Endothelial cell of umbilical vein (primary cell): ENCODE data around the gene ELL2. TPM values are rescaled to one million over a fixed set of nuclear protein-coding genes. Genes with fewer than 3 reads are reported as not detected.

Source experiments
- BruUV-seq: library from RNA; stranded (reverse); fragments of 400-500 nt; replicated peaks from 2 replicates; lab custom pipeline; 2021; lab: Mats Ljungman, UMichigan
- CTCF ChIA-PET: fragments of 300-600, 350-600 bp; sonication (Branson Sonifier 250); formaldehyde crosslinking; loops from one replicate; lab custom pipeline; 2021; ENCODE audit warnings: antibody characterized with exemption, inconsistent platforms; lab: Charles Lee
- POLR2A ChIA-PET: fragments of 300-600, 350-600 bp; sonication (Branson Sonifier 250); formaldehyde crosslinking; loops from one replicate; lab custom pipeline; 2021; ENCODE audit warnings: antibody characterized with exemption, inconsistent platforms; lab: Charles Lee
- DNase-seq: peaks from one replicate; pipeline ENCODE4 v3.0.0-alpha.2; 2011; ENCODE audit warnings: low read depth, low spot score
- FAIRE-seq: peaks from 2 replicates; lab custom pipeline; 2011; peaks lifted over from hg19 to GRCh38; lab: Jason Lieb, UNC
- H2AFZ ChIP-seq: 2 replicates; pipeline ENCODE4 v1.6.0; 2012; ENCODE audit warnings: low read depth, low read length, control low read depth, inconsistent platforms
- H3K27ac ChIP-seq: 2 replicates; pipeline ENCODE4 v1.5.1; 2011; ENCODE audit warnings: low read depth, mild to moderate bottlenecking, control low read depth, low read length, moderate library complexity; ENCODE audit not compliant: insufficient read depth
- H3K27me3 ChIP-seq, 2 experiments: 2 replicates each; pipeline versions ENCODE4 v1.6.0 to v1.6.1; 2011; ENCODE audit warnings: low read length in 2 of 2, mixed read lengths in 1 of 2; ENCODE audit not compliant: control insufficient read depth in 2 of 2, insufficient read depth in 2 of 2
- H3K36me3 ChIP-seq, 2 experiments: 2 replicates in 1 of 2; 3 replicates in 1 of 2; pipeline ENCODE4 v1.5.1; 2011; ENCODE audit warnings: low read length in 2 of 2, mild to moderate bottlenecking in 1 of 2, moderate library complexity in 1 of 2; ENCODE audit not compliant: control insufficient read depth in 2 of 2, insufficient read depth in 2 of 2; ENCODE audit errors: extremely low read depth in 1 of 2
- H3K4me1 ChIP-seq: 3 replicates; pipeline ENCODE4 v1.5.1; 2011; ENCODE audit warnings: mild to moderate bottlenecking, low read length; ENCODE audit not compliant: control insufficient read depth, insufficient read depth; ENCODE audit errors: extremely low read depth
- H3K4me2 ChIP-seq: 2 replicates; pipeline ENCODE4 v1.6.1; 2011; ENCODE audit warnings: low read length, control low read depth, mixed read lengths; ENCODE audit not compliant: insufficient read depth
- H3K4me3 ChIP-seq, 3 experiments: fragments of 200-600 bp in 1 of 3; sonication (generic), shearing (Covaris generic) in 1 of 3; replicated peaks in 1 of 3; 2 replicates each; pipeline ENCODE4 v1.5.1; 2011 to 2016; ENCODE audit warnings: control low read depth in 3 of 3, low read length in 3 of 3, mild to moderate bottlenecking in 2 of 3, inconsistent platforms in 1 of 3, low read depth in 1 of 3, moderate library complexity in 1 of 3; ENCODE audit not compliant: insufficient read depth in 1 of 3
- H3K79me2 ChIP-seq: 2 replicates; pipeline ENCODE4 v1.6.0; 2012; ENCODE audit warnings: low read length, inconsistent platforms; ENCODE audit not compliant: control insufficient read depth, insufficient read depth
- H3K9ac ChIP-seq: replicated peaks from 2 replicates; pipeline ENCODE3; 2011; ENCODE audit warnings: low read length, control low read depth; ENCODE audit not compliant: insufficient read depth; ENCODE audit errors: extremely low read depth
- H3K9me1 ChIP-seq: replicated peaks from 3 replicates; pipeline ENCODE4 v1.6.0; 2011; ENCODE audit warnings: mild to moderate bottlenecking, low read length; ENCODE audit not compliant: control insufficient read depth, insufficient read depth; ENCODE audit errors: extremely low read depth
- H3K9me3 ChIP-seq: replicated peaks from 2 replicates; pipeline ENCODE4 v1.5.1; 2012; ENCODE audit warnings: low read length, inconsistent platforms; ENCODE audit not compliant: control insufficient read depth, insufficient read depth
- H4K20me1 ChIP-seq: replicated peaks from 2 replicates; pipeline ENCODE3; 2011; ENCODE audit warnings: mild to moderate bottlenecking, low read length; ENCODE audit not compliant: control insufficient read depth, insufficient read depth; ENCODE audit errors: extremely low read depth
- CTCF ChIP-seq, 2 donors: IDR thresholded peaks; 1 replicate in 1 of 2; 2 replicates in 1 of 2; pipeline ENCODE4 v1.5.1; 2011; ENCODE audit warnings: low read length in 2 of 2, mild to moderate bottlenecking in 2 of 2, moderate library complexity in 2 of 2, control low read depth in 1 of 2, inconsistent platforms in 1 of 2, low read depth in 1 of 2; ENCODE audit not compliant: insufficient read depth in 1 of 2; ENCODE audit errors: extremely low read depth in 1 of 2
- EZH2 ChIP-seq: IDR thresholded peaks from 2 replicates; pipeline ENCODE4 v1.6.1; 2012; ENCODE audit warnings: borderline replicate concordance, low read depth, mild to moderate bottlenecking, moderate library complexity, low read length, inconsistent platforms; ENCODE audit not compliant: severe bottlenecking
- FOS ChIP-seq: IDR thresholded peaks from 2 replicates; pipeline ENCODE4 v1.6.1; 2011; ENCODE audit warnings: mild to moderate bottlenecking, low read length, moderate library complexity, borderline replicate concordance; ENCODE audit not compliant: insufficient read depth
- GATA2 ChIP-seq: IDR thresholded peaks from 2 replicates; pipeline ENCODE4 v1.7.0; 2011; ENCODE audit warnings: low read depth, mild to moderate bottlenecking, moderate library complexity, mixed read lengths, low read length; ENCODE audit not compliant: insufficient read length, insufficient read depth
- JUN ChIP-seq: IDR thresholded peaks from 2 replicates; pipeline ENCODE4 v1.6.1; 2011; ENCODE audit warnings: borderline replicate concordance, low read depth; ENCODE audit not compliant: insufficient read length, insufficient read depth
- MAX ChIP-seq: IDR thresholded peaks from 2 replicates; pipeline ENCODE4 v1.6.1; 2011; ENCODE audit not compliant: insufficient read depth, insufficient read length
- MYC ChIP-seq: IDR thresholded peaks from one replicate; pipeline ENCODE4 v1.6.1; 2011; ENCODE audit warnings: mild to moderate bottlenecking, low read depth, low read length
- POLR2A ChIP-seq: IDR thresholded peaks from 2 replicates; pipeline ENCODE4 v1.6.1; 2012; ENCODE audit warnings: low read depth, mild to moderate bottlenecking, control low read depth, low read length
- POLR2AphosphoS5 ChIP-seq: IDR thresholded peaks from 2 replicates; pipeline ENCODE4 v1.6.1; 2012; ENCODE audit warnings: low read depth, mild to moderate bottlenecking, control low read depth, low read length, moderate library complexity; ENCODE audit not compliant: insufficient read depth
- dilution Hi-C: fragments of 300-500 bp; cut with MboI; formaldehyde crosslinking; loops from one replicate; pipeline ENCODE4 v1.15.0; 2019; ENCODE audit warnings: low sequenced_read_pairs; ENCODE audit not compliant: extremely low pct_ligation_motif_present
- intact Hi-C: fragments of 100-400 bp; cut with micrococcal nuclease; formaldehyde crosslinking; loops from one replicate; pipeline ENCODE4 v1.10.0; 2022
- polyA plus RNA-seq, 4 experiments: library from polyadenylated mRNA; depleted of rRNA in 3 of 4; stranded (reverse) in 3 of 4; unstranded in 1 of 4; fragments of >200 nt; gene quantifications; 2 replicates each; pipeline versions ENCODE4 v1.2.1 to v1.2.3, GENCODE V29; 2011 to 2012; ENCODE audit warnings: missing spikeins in 1 of 4
- total RNA-seq: library from RNA; stranded (reverse); gene quantifications from 2 replicates; pipeline ENCODE4 v1.2.3, GENCODE V29; 2021

ELL2 gene
- total and polyA plus RNA-seq, 2 donors (not counting 3 experiments of a cell fraction or from before 2014, with no cell fraction given) = 6.8 to 26.0 TPM

- POLR2A ChIA-PET = interaction anchor here (0.6 kb wide), 1 partner anchor 234 kb away, joined by 4 read pairs; no protein-coding TSS in a partner anchor
- Histone ChIP-seq H3K27ac (no peak overlapping the region), H4K20me1 (no peaks in the 10 kb centered on the region), H3K4me2 (no peak overlapping the region), H3K4me3 (no peak overlapping the region), H3K36me3 (no peaks in the 10 kb centered on the region), H2AFZ (no peak overlapping the region), H3K27me3 (no peaks in the 10 kb centered on the region), H3K4me1 (peaks cover 7% of the 10 kb centered on the region), H3K9ac (no peak overlapping the region), H3K79me2 (no peaks in the 10 kb centered on the region), H3K9me3 (no peaks in the 10 kb centered on the region), H3K9me1 (no peaks in the 10 kb centered on the region)
- FAIRE-seq (no peak), DNase-seq (no peak)
- CTCF ChIA-PET = no interaction called here
- no TSS peak for BruUV-seq
- dilution Hi-C loops (loop anchor here (25.0 kb wide), 1 partner anchor 367 kb away; no protein-coding TSS in a partner anchor), intact Hi-C loops (no loop called here)
- no peak for TF ChIP-seq FOS
- no peak for TF ChIP-seq EZH2
- no peak for TF ChIP-seq JUN
- TF ChIP-seq CTCF (IDR thresholded peaks at IDR 0.05; ENCODE audit: extremely low read depth in 1 of 2, insufficient read depth in 1 of 2, low read depth in 1 of 2, low read length in 2 of 2) = no peak
- no peak for TF ChIP-seq MYC
- TF ChIP-seq POLR2AphosphoS5 = no peak
- TF ChIP-seq POLR2A = no peak
- no peak for TF ChIP-seq GATA2
- no peak for TF ChIP-seq MAX
Measured at GRCh38 chr5:95969651-95970358, 8.2 kb upstream of the ELL2 start.
